ENCODE results near the gene MALT1. TPM values are rescaled to one million over a fixed set of nuclear protein-coding genes. Genes with fewer than 3 reads are reported as not detected.

MALT1 gene
- total and polyA plus RNA-seq, 2 donors from 2014 or later: 10.4 to 39.4 TPM

DNA sequence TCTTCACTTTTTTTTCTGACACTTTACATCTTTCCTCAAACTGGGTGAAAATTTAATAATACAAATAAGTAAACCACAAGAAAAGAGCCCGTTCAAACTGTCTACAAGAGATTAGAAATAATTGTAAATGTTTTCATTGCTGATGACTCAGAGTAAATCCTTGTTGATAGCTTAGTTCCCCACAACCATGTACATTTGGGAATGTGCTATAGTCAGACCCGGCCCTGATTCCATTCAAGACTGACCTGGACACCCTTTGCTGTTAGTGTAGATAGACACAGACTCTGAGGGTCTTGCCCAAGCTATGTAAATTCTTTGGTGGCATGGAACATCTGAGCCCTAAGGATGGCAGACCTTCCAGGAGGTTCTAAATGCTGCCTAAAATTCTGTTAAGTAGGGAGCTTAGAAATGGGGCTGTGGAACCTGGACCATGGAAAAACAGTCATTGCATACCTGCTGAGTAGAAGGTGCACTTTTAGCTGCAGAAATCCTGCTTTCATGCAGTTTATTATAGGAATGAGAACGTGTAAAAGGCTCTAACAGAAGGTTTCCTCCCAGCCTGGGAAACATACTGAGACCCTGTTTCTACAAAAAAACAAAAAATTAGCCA, 3.7 kb downstream of the MALT1 start:
- Histone ChIP-seq H3K4me3 (ENCODE audit: low read length in 3 of 3) (no peak overlapping the region), H3K9me3 (ENCODE audit: control insufficient read depth in 2 of 3, insufficient read depth in 1 of 3, low read length in 3 of 3) (no peaks in the 10 kb centered on the region), H3K4me1 (ENCODE audit: control insufficient read depth in 2 of 3, insufficient read depth in 2 of 3, low read depth in 1 of 3, low read length in 3 of 3) (peaks cover 0 to 3% (median 0%) of the 10 kb centered on the region in 3 donors), H3K27me3 (ENCODE audit: control insufficient read depth, insufficient read depth, low read length) (no peaks in the 10 kb centered on the region), H3K36me3 (ENCODE audit: control insufficient read depth in 2 of 3, insufficient read depth in 3 of 3, low read length in 3 of 3) (no peaks in the 10 kb centered on the region), H3K9ac (ENCODE audit: low read length in 3 of 3) (no peak overlapping the region), H3K27ac (ENCODE audit: low read depth in 2 of 2, low read length in 2 of 2) (no peak overlapping the region)
- TF ChIP-seq, protein P1, sequence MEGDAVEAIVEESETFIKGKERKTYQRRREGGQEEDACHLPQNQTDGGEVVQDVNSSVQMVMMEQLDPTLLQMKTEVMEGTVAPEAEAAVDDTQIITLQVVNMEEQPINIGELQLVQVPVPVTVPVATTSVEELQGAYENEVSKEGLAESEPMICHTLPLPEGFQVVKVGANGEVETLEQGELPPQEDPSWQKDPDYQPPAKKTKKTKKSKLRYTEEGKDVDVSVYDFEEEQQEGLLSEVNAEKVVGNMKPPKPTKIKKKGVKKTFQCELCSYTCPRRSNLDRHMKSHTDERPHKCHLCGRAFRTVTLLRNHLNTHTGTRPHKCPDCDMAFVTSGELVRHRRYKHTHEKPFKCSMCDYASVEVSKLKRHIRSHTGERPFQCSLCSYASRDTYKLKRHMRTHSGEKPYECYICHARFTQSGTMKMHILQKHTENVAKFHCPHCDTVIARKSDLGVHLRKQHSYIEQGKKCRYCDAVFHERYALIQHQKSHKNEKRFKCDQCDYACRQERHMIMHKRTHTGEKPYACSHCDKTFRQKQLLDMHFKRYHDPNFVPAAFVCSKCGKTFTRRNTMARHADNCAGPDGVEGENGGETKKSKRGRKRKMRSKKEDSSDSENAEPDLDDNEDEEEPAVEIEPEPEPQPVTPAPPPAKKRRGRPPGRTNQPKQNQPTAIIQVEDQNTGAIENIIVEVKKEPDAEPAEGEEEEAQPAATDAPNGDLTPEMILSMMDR (IDR thresholded peaks at IDR 0.05; ENCODE audit: borderline replicate concordance, extremely low read depth, insufficient read depth): no peak
- DNase-seq (no peak), FAIRE-seq (no peak)
- intact Hi-C loops (cut with DNase I): no loop called here

- no peaks in the 10 kb centered on the region for H3K9me3 ChIP-seq (ENCODE audit: control insufficient read depth in 2 of 3, insufficient read depth in 1 of 3, low read length in 3 of 3)
- DNase-seq: no peak
- no peaks in the 10 kb centered on the region for H3K36me3 ChIP-seq (ENCODE audit: control insufficient read depth in 2 of 3, insufficient read depth in 3 of 3, low read length in 3 of 3)
- intact Hi-C loops (cut with DNase I): no loop called here
- no peak overlapping the region for H3K4me3 ChIP-seq (ENCODE audit: low read length in 3 of 3)
- no peaks in the 10 kb centered on the region for H3K27me3 ChIP-seq (ENCODE audit: control insufficient read depth, insufficient read depth, low read length)
- no peak overlapping the region for H3K27ac ChIP-seq (ENCODE audit: low read depth in 2 of 2, low read length in 2 of 2)
- H3K9ac ChIP-seq (ENCODE audit: low read length in 3 of 3): no peak overlapping the region
- TF ChIP-seq, protein P1 (IDR thresholded peaks at IDR 0.05; ENCODE audit: borderline replicate concordance, extremely low read depth, insufficient read depth): no peak
- FAIRE-seq: no peak
- H3K4me1 ChIP-seq (ENCODE audit: control insufficient read depth in 2 of 3, insufficient read depth in 2 of 3, low read depth in 1 of 3, low read length in 3 of 3): peaks cover 0 to 3% (median 0%) of the 10 kb centered on the region in 3 donors
Measured at GRCh38 chr18:58676270-58676669, 5.0 kb downstream of the MALT1 start.

DNA sequence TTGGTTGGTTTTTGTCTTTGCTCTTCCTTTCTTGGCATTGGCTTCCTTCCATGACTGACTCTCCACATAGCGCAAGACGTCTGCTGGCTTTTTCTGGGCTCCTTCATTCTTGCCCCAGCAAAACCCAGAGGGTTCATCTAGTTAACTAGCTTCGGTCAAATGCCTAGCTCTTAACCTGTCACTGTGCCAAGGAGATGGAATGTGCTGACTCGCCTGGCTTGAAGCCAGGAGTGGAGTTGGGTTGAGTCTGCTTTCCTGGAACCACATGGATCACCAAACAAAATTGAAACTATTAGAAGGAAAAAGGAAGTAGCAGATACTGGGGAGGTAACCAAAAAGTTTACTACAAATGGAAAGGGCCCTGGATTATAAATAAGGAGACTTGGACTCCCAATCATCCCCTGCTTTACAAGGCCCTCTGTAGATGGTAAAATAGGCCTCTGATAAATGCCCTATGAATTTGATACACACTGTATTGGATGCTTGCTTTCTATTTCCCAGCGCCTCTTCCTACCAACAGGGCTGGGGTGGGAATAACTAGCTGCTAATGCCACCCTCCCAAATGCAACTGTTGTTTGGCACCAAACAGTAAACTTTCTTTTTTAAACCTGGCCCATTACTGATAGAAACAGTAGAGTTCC, 11.3 kb downstream of the MALT1 start:
- peak overlapping the region; percentile 63 to 65 for H3K27ac ChIP-seq (ENCODE audit: low read depth in 2 of 2, low read length in 2 of 2)
- peaks cover 4 to 11% (median 4%) of the 10 kb centered on the region in 3 donors for H3K4me1 ChIP-seq (ENCODE audit: control insufficient read depth in 2 of 3, insufficient read depth in 2 of 3, low read depth in 1 of 3, low read length in 3 of 3)
- H3K27me3 ChIP-seq (ENCODE audit: control insufficient read depth, insufficient read depth, low read length): no peaks in the 10 kb centered on the region
- TF ChIP-seq, protein P1 (IDR thresholded peaks at IDR 0.05; ENCODE audit: borderline replicate concordance, extremely low read depth, insufficient read depth): no peak
- H3K36me3 ChIP-seq (ENCODE audit: control insufficient read depth in 2 of 3, insufficient read depth in 3 of 3, low read length in 3 of 3): peaks cover 0 to 10% (median 2%) of the 10 kb centered on the region in 3 donors
- intact Hi-C loops (cut with DNase I): no loop called here
- no peak overlapping the region for H3K9ac ChIP-seq (ENCODE audit: low read length in 3 of 3)
- FAIRE-seq (peak; percentile 81), DNase-seq (peak in 4 of 5 donors; percentile 62 to 85 (median 80))
- no peaks in the 10 kb centered on the region for H3K9me3 ChIP-seq (ENCODE audit: control insufficient read depth in 2 of 3, insufficient read depth in 1 of 3, low read length in 3 of 3)
- no peak overlapping the region for H3K4me3 ChIP-seq (ENCODE audit: low read length in 3 of 3)
